HepG2 (cell line): ENCODE data around the gene ZSWIM7. TPM values are rescaled to one million over a fixed set of nuclear protein-coding genes. Genes with fewer than 3 reads are reported as not detected.

Experiments
- ADNP ChIP-seq: sonication (generic); formaldehyde crosslinking; IDR thresholded peaks from 2 replicates; pipeline ENCODE4 v1.4.0; 2020; ENCODE audit warnings: missing genetic modification reagents
- GPN1 ChIP-seq: sonication (generic); formaldehyde crosslinking; IDR thresholded peaks from 2 replicates; pipeline ENCODE4 v1.5.1; 2020; ENCODE audit warnings: missing genetic modification reagents, borderline replicate concordance
- HNF4G ChIP-seq, 2 experiments: sonication (generic) in 1 of 2; formaldehyde crosslinking in 1 of 2; IDR thresholded peaks; 2 replicates each; pipeline versions ENCODE4 v1.4.0 to v1.6.1; 2011 to 2020; ENCODE audit warnings: borderline replicate concordance in 2 of 2, low read depth in 2 of 2, mild to moderate bottlenecking in 2 of 2, low read length in 1 of 2, missing genetic modification reagents in 1 of 2, moderate library complexity in 1 of 2
- HOXA9 ChIP-seq: sonication (generic); formaldehyde crosslinking; IDR thresholded peaks from 2 replicates; pipeline ENCODE4 v1.8.1; 2022; ENCODE audit warnings: missing genetic modification reagents, mild to moderate bottlenecking, moderate library complexity, borderline replicate concordance
- LRRFIP1 ChIP-seq: sonication (generic); formaldehyde crosslinking; conservative IDR thresholded peaks from 2 replicates; pipeline ENCODE4 v1.4.0; 2020; ENCODE audit warnings: missing genetic modification reagents
- NFIB ChIP-seq: sonication (generic); formaldehyde crosslinking; IDR thresholded peaks from 2 replicates; pipeline ENCODE4 v1.9.0; 2021; ENCODE audit warnings: missing genetic modification reagents, mild to moderate bottlenecking, borderline replicate concordance
- TAF15 ChIP-seq: fragments of 200-400 bp; formaldehyde crosslinking; IDR thresholded peaks from one replicate; pipeline ENCODE4 v1.6.1; 2018; ENCODE audit warnings: mild to moderate bottlenecking, low read depth, low read length; ENCODE audit not compliant: poor library complexity, severe bottlenecking
- THAP8 ChIP-seq: sonication (generic); formaldehyde crosslinking; IDR thresholded peaks from 2 replicates; pipeline ENCODE4 v1.5.1; 2020; ENCODE audit warnings: missing genetic modification reagents, mild to moderate bottlenecking, borderline replicate concordance
- ZBTB37 ChIP-seq: sonication (generic); formaldehyde crosslinking; IDR thresholded peaks from 2 replicates; pipeline ENCODE4 v1.4.0; 2020; ENCODE audit warnings: mild to moderate bottlenecking, missing genetic modification reagents
- ZGPAT ChIP-seq: IDR thresholded peaks from 2 replicates; pipeline ENCODE4 v1.6.1; 2016; ENCODE audit warnings: mild to moderate bottlenecking
- ZNF160 ChIP-seq: sonication (generic); formaldehyde crosslinking; IDR thresholded peaks from 2 replicates; pipeline ENCODE4 v1.8.0; 2022; ENCODE audit warnings: mild to moderate bottlenecking, inconsistent platforms, missing genetic modification reagents
- ZNF263 ChIP-seq: sonication (generic); formaldehyde crosslinking; IDR thresholded peaks from 2 replicates; pipeline ENCODE4 v1.4.0; 2020; ENCODE audit warnings: missing genetic modification reagents
- ZNF281 ChIP-seq: sonication (generic); formaldehyde crosslinking; IDR thresholded peaks from 2 replicates; pipeline ENCODE4 v1.4.0; 2020; ENCODE audit warnings: missing genetic modification reagents, borderline replicate concordance
- polyA plus RNA-seq, 8 experiments: library from polyadenylated mRNA; depleted of rRNA in 3 of 8; stranded (reverse) in 7 of 8; unstranded in 1 of 8; fragments of >200 nt; fragmentation: Illumina TruSeq in 4 of 8; extraction: Trizol in 4 of 8; gene quantifications; 2 replicates each; pipeline versions ENCODE4 v1.2.1 to v1.2.3, GENCODE V29; 2011 to 2016; ENCODE audit warnings: low read depth in 4 of 8, missing spikeins in 1 of 8, mixed read lengths in 1 of 8; ENCODE audit not compliant: insufficient read depth in 1 of 8
- total RNA-seq, 5 experiments: library from RNA; depleted of rRNA; stranded (reverse); fragments of >200 nt; fragmentation: Illumina TruSeq; extraction: Trizol; gene quantifications; 2 replicates each; pipeline ENCODE4 v1.2.3, GENCODE V29; 2016; ENCODE audit warnings: low read depth in 1 of 5

Gene ZSWIM7
- total and polyA plus RNA-seq, 2 of the 13 experiments (the other 11 are each of a cell fraction or from before 2014, with no cell fraction given): 13.1 to 28.1 TPM

GRCh38 chr17:15999141-15999973 lies at the start of gene ZSWIM7, which contains the start of gene TTC19 (continued):
- no peak for TF ChIP-seq ADNP
- peak; percentile 94 for TF ChIP-seq ZGPAT (CRISPR knock-in tag)
- TF ChIP-seq NFIB (CRISPR knock-in tag): no peak
- peak; percentile 74 for TF ChIP-seq ZNF263 (CRISPR knock-in tag)
- no peak for TF ChIP-seq ZBTB37 (CRISPR knock-in tag)
- no peak for TF ChIP-seq TAF15
- TF ChIP-seq HNF4G (IDR thresholded peaks at IDR 0.05; ENCODE audit: borderline replicate concordance, low read depth, low read length): 0 out of 2 replicates have a peak, but pooled peaks have one; percentile 4
- TF ChIP-seq HNF4G (CRISPR knock-in tag; IDR thresholded peaks at IDR 0.05; ENCODE audit: borderline replicate concordance, low read depth): peak; percentile 74; the same call in 1 of the 2 replicates
- TF ChIP-seq THAP8: peak; percentile 66; the same call in 1 of the 2 replicates
- TF ChIP-seq ZNF160: peak; percentile 87
- TF ChIP-seq LRRFIP1 (CRISPR knock-in tag): no peak
- TF ChIP-seq HOXA9 (CRISPR knock-in tag): peak; percentile 97
- TF ChIP-seq ZNF281 (CRISPR knock-in tag): peak; percentile 79
- 0 out of 2 replicates have a peak, but pooled peaks have one; percentile 56 for TF ChIP-seq GPN1
